ENCODE measurements around the gene SLC10A7. TPM values are rescaled to one million over a fixed set of nuclear protein-coding genes. Genes with fewer than 3 reads are reported as not detected.

SLC10A7 gene
- total RNA-seq, 1 experiment from 2014 or later: 3.9 TPM

GRCh38 chr4:146275370-146275769 is 246.4 kb downstream of the SLC10A7 start:
- Histone ChIP-seq H3K4ac (ENCODE audit: low read depth, low read length) (no peak overlapping the region), H4K8ac (replicated peaks; ENCODE audit: insufficient read length, low read depth, low read length) (no peak overlapping the region), H4K91ac (ENCODE audit: insufficient read length, low read depth, low read length) (no peak overlapping the region), H3K27ac (ENCODE audit: insufficient read length, low read depth, low read length) (no peak overlapping the region), H3K9me3 (ENCODE audit: control insufficient read depth, low read depth, low read length) (no peaks in the 10 kb centered on the region), H3K23ac (ENCODE audit: insufficient read length, low read depth, low read length) (no peak overlapping the region), H2BK5ac (ENCODE audit: insufficient read length, low read length) (no peak overlapping the region), H3K4me2 (ENCODE audit: insufficient read depth, insufficient read length, low read length) (no peak overlapping the region), H3K14ac (ENCODE audit: insufficient read depth, low read length) (no peak overlapping the region), H3K79me2 (ENCODE audit: insufficient read depth, low read length) (no peaks in the 10 kb centered on the region), H2BK15ac (ENCODE audit: low read depth, low read length) (no peak overlapping the region), H3T11ph (ENCODE audit: low read length) (no peak overlapping the region), H2BK12ac (ENCODE audit: insufficient read length, low read depth, low read length) (no peak overlapping the region), H3K79me1 (ENCODE audit: insufficient read depth, low read depth, low read length, poor library complexity, severe bottlenecking) (no peaks in the 10 kb centered on the region), H4K5ac (ENCODE audit: insufficient read length, low read depth, low read length) (no peak overlapping the region), H3K56ac (ENCODE audit: insufficient read length, low read depth, low read length) (no peak overlapping the region), H2BK20ac (ENCODE audit: low read depth, low read length, poor library complexity, severe bottlenecking) (no peak overlapping the region), H3K27me3 (ENCODE audit: insufficient read depth, low read length) (no peaks in the 10 kb centered on the region), H3K23me2 (ENCODE audit: insufficient read length, low read depth, low read length, poor library complexity, severe bottlenecking) (no peaks in the 10 kb centered on the region), H2AK5ac (ENCODE audit: insufficient read length, low read length) (no peak overlapping the region), H3K9ac (ENCODE audit: extremely low read depth, insufficient read length, low read length) (no peak overlapping the region), H4K20me1 (ENCODE audit: control insufficient read depth, insufficient read depth, insufficient read length) (no peaks in the 10 kb centered on the region), H3K4me1 (ENCODE audit: insufficient read depth, low read length) (no peaks in the 10 kb centered on the region), H3K18ac (ENCODE audit: insufficient read length, low read depth, low read length) (no peak overlapping the region), H2AFZ (ENCODE audit: low read length) (no peak overlapping the region), H2BK120ac (ENCODE audit: low read depth, low read length, poor library complexity, severe bottlenecking) (no peak overlapping the region)
- no peak for DNase-seq
- H3K27ac Mint-ChIP-seq: no peak overlapping the region
- H3K36me3 Mint-ChIP-seq (ENCODE audit: insufficient read depth in 1 of 3, low read depth in 3 of 3): no peaks in the 10 kb centered on the region
- H3K4me1 Mint-ChIP-seq: no peaks in the 10 kb centered on the region
- no peak overlapping the region for H3K4me3 Mint-ChIP-seq
- no peaks in the 10 kb centered on the region for H3K27me3 Mint-ChIP-seq (ENCODE audit: low read depth)
- no peaks in the 10 kb centered on the region for H3K9me3 Mint-ChIP-seq
- no peak for TF ChIP-seq CTCF (conservative IDR thresholded peaks at IDR 0.05)
